BE2C (cell line): Measurements from ENCODE around the gene PCCA.

ENCODE experiments used
- DNase-seq: peaks from one replicate; pipeline ENCODE4 v3.0.0-alpha.2; 2020
- H3K27me3 ChIP-seq: fragments of 250-450 bp; sonication (Bioruptor Pico); 2 replicates; pipeline ENCODE4 v1.5.1; 2020; ENCODE audit warnings: mild to moderate bottlenecking
- H3K36me3 ChIP-seq: fragments of 250-450 bp; sonication (Bioruptor Pico); 2 replicates; pipeline ENCODE4 v1.5.1; 2020; ENCODE audit warnings: mild to moderate bottlenecking
- H3K4me1 ChIP-seq: fragments of 250-450 bp; sonication (Bioruptor Pico); 2 replicates; pipeline ENCODE4 v1.5.1; 2020
- H3K4me3 ChIP-seq: 2 replicates; pipeline ENCODE4 v1.5.1; 2011; ENCODE audit warnings: low read depth, low read length
- H3K9me3 ChIP-seq: fragments of 250-450 bp; sonication (Bioruptor Pico); 2 replicates; pipeline ENCODE4 v1.5.1; 2020
- CTCF ChIP-seq: IDR thresholded peaks from 2 replicates; pipeline ENCODE4 v1.5.1; 2012; ENCODE audit warnings: mild to moderate bottlenecking, low read depth, low read length

The PCCA gene

GRCh38 chr13:100545684-100546061, 456.8 kb downstream of the PCCA start:
- H3K27me3 ChIP-seq: no peaks in the 10 kb centered on the region
- no peak for TF ChIP-seq CTCF

GRCh38 chr13:100546713-100547405, 458.0 kb downstream of the PCCA start:
- no peak for DNase-seq
- Histone ChIP-seq H3K4me1 (no peaks in the 10 kb centered on the region), H3K36me3 (no peaks in the 10 kb centered on the region), H3K4me3 (no peak overlapping the region), H3K27me3 (no peaks in the 10 kb centered on the region), H3K9me3 (no peaks in the 10 kb centered on the region)
- no peak for TF ChIP-seq CTCF

More at GRCh38 chr13:100545684-100546061, 456.8 kb downstream of the PCCA start:
- no peak for DNase-seq
- no peaks in the 10 kb centered on the region for H3K4me1 ChIP-seq
- no peak overlapping the region for H3K4me3 ChIP-seq
- no peaks in the 10 kb centered on the region for H3K36me3 ChIP-seq
- no peaks in the 10 kb centered on the region for H3K9me3 ChIP-seq

- no peak for TF ChIP-seq CTCF
- DNase-seq: peak; percentile 30
- Histone ChIP-seq H3K4me1 (no peaks in the 10 kb centered on the region), H3K4me3 (no peak overlapping the region), H3K36me3 (no peaks in the 10 kb centered on the region), H3K27me3 (no peaks in the 10 kb centered on the region), H3K9me3 (no peaks in the 10 kb centered on the region)
Observed at GRCh38 chr13:100547791-100548201, 458.9 kb downstream of the PCCA start.

GRCh38 chr13:100549316-100549715, 460.4 kb downstream of the PCCA start:
- DNase-seq: no peak
- H3K9me3 ChIP-seq: no peaks in the 10 kb centered on the region
- no peak overlapping the region for H3K4me3 ChIP-seq
- no peaks in the 10 kb centered on the region for H3K27me3 ChIP-seq
- TF ChIP-seq CTCF: no peak
- no peaks in the 10 kb centered on the region for H3K4me1 ChIP-seq
- no peaks in the 10 kb centered on the region for H3K36me3 ChIP-seq

GRCh38 chr13:100552755-100553154, 463.9 kb downstream of the PCCA start:
- Histone ChIP-seq H3K4me1 (no peaks in the 10 kb centered on the region), H3K36me3 (no peaks in the 10 kb centered on the region), H3K9me3 (no peaks in the 10 kb centered on the region), H3K27me3 (no peaks in the 10 kb centered on the region), H3K4me3 (no peak overlapping the region)
- no peak for TF ChIP-seq CTCF
- no peak for DNase-seq

- H3K9me3 ChIP-seq: no peaks in the 10 kb centered on the region
Observed at GRCh38 chr13:100559886-100560285, 471.0 kb downstream of the PCCA start.

More at GRCh38 chr13:100559886-100560285, 471.0 kb downstream of the PCCA start:
- no peak for DNase-seq
- no peaks in the 10 kb centered on the region for H3K36me3 ChIP-seq
- no peak overlapping the region for H3K4me3 ChIP-seq
- H3K27me3 ChIP-seq: no peaks in the 10 kb centered on the region
- no peaks in the 10 kb centered on the region for H3K4me1 ChIP-seq
- TF ChIP-seq CTCF: no peak
